Measurements from ENCODE around the gene LGMN.

Gene LGMN

GRCh38 chr14:92704821-92705220 lies 43.6 kb downstream of the LGMN start:
- TF ChIP-seq CTCF (conservative IDR thresholded peaks at IDR 0.05; ENCODE audit: control insufficient read depth, insufficient read depth, low read depth, low read length) = no peak
- H3K4me3 ChIP-seq (ENCODE audit: control insufficient read depth, low read depth, low read length) = no peak overlapping the region
- DNase-seq (ENCODE audit: low read depth) = no peak

- no peak for DNase-seq (ENCODE audit: low read depth)
- H3K4me3 ChIP-seq (ENCODE audit: control insufficient read depth, low read depth, low read length) = no peak overlapping the region
- TF ChIP-seq CTCF (conservative IDR thresholded peaks at IDR 0.05; ENCODE audit: control insufficient read depth, insufficient read depth, low read depth, low read length) = no peak
Measured at GRCh38 chr14:92704036-92704804, 44.2 kb downstream of the LGMN start.

GRCh38 chr14:92703516-92703915 lies 44.9 kb downstream of the LGMN start:
- no peak for DNase-seq (ENCODE audit: low read depth)
- TF ChIP-seq CTCF (conservative IDR thresholded peaks at IDR 0.05; ENCODE audit: control insufficient read depth, insufficient read depth, low read depth, low read length) = no peak
- no peak overlapping the region for H3K4me3 ChIP-seq (ENCODE audit: control insufficient read depth, low read depth, low read length)

GRCh38 chr14:92702441-92702918 lies 45.9 kb downstream of the LGMN start:
- DNase-seq (ENCODE audit: low read depth) = no peak
- no peak for TF ChIP-seq CTCF (conservative IDR thresholded peaks at IDR 0.05; ENCODE audit: control insufficient read depth, insufficient read depth, low read depth, low read length)
- H3K4me3 ChIP-seq (ENCODE audit: control insufficient read depth, low read depth, low read length) = no peak overlapping the region

- TF ChIP-seq CTCF (conservative IDR thresholded peaks at IDR 0.05; ENCODE audit: control insufficient read depth, insufficient read depth, low read depth, low read length) = no peak
- DNase-seq (ENCODE audit: low read depth) = no peak
Measured at GRCh38 chr14:92701826-92702225, 46.6 kb downstream of the LGMN start.

GRCh38 chr14:92698393-92698792 lies 50.0 kb downstream of the LGMN start:
- no peak for TF ChIP-seq CTCF (conservative IDR thresholded peaks at IDR 0.05; ENCODE audit: control insufficient read depth, insufficient read depth, low read depth, low read length)
- DNase-seq (ENCODE audit: low read depth) = no peak
- no peak overlapping the region for H3K4me3 ChIP-seq (ENCODE audit: control insufficient read depth, low read depth, low read length)

More at GRCh38 chr14:92701826-92702225, 46.6 kb downstream of the LGMN start:
- H3K4me3 ChIP-seq (ENCODE audit: control insufficient read depth, low read depth, low read length) = no peak overlapping the region

Data from fibroblast of mammary gland (primary cell).